ENCODE measurements around the gene PAGE2.

DNA sequence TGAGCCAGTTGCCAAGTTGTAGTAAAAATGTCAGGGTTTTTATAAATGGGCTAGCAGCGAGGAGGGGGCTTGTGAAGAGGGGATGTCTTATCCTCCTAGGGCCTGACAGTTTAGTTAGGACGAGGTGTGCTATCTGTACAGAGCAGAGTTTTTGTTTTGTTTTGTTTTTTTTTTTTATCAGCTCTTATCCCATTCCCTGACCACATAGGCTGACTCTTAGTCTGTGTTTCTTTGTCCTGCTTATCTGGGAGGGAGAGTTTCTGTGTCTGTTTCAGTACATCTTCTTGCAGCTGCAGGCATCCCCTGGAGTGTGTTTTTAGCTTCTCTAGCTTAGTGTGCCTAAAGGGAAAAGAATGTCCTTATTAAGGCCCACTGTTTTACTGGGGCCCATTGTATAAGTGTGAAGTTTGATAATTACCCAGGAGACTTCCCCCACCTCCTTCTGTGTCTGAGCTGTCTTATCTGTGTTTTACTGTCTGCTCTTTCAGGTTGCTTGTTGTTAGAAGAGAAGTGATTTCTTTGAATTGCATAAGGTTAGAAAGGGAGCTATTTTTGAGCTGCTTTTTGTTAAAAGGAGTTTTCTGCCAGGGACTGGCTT, 32.0 kb downstream of the PAGE2 start:
- TF ChIP-seq, protein P1, sequence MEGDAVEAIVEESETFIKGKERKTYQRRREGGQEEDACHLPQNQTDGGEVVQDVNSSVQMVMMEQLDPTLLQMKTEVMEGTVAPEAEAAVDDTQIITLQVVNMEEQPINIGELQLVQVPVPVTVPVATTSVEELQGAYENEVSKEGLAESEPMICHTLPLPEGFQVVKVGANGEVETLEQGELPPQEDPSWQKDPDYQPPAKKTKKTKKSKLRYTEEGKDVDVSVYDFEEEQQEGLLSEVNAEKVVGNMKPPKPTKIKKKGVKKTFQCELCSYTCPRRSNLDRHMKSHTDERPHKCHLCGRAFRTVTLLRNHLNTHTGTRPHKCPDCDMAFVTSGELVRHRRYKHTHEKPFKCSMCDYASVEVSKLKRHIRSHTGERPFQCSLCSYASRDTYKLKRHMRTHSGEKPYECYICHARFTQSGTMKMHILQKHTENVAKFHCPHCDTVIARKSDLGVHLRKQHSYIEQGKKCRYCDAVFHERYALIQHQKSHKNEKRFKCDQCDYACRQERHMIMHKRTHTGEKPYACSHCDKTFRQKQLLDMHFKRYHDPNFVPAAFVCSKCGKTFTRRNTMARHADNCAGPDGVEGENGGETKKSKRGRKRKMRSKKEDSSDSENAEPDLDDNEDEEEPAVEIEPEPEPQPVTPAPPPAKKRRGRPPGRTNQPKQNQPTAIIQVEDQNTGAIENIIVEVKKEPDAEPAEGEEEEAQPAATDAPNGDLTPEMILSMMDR (IDR thresholded peaks at IDR 0.05), result no peak
- TF ChIP-seq POLR2A (IDR thresholded peaks at IDR 0.05), result no peak
